GM23248 (cell line): ENCODE data around the gene CLCNKA. TPM values are rescaled to one million over a fixed set of nuclear protein-coding genes. Genes with fewer than 3 reads are reported as not detected.

ENCODE experiments used
- DNase-seq: peaks from one replicate; pipeline ENCODE4 v3.0.0-alpha.2; 2015
- H2AFZ ChIP-seq: fragments of 200-600 bp; sonication (generic); 2 replicates; pipeline ENCODE4 v1.6.1; 2016; ENCODE audit warnings: antibody characterized with exemption
- H3F3A ChIP-seq: fragments of 200-600 bp; sonication (generic); 2 replicates; pipeline ENCODE4 v1.6.1; 2016; ENCODE audit warnings: mild to moderate bottlenecking, antibody characterized with exemption, mixed run types; ENCODE audit not compliant: insufficient read depth
- H3K27ac ChIP-seq: fragments of 200-600 bp; sonication (generic); 2 replicates; pipeline ENCODE4 v1.5.1; 2016; ENCODE audit warnings: mild to moderate bottlenecking
- H3K27me3 ChIP-seq: fragments of 200-600 bp; sonication (generic); replicated peaks from 2 replicates; pipeline ENCODE4 v1.6.1; 2016; ENCODE audit warnings: mild to moderate bottlenecking; ENCODE audit not compliant: insufficient read depth
- H3K36me3 ChIP-seq: fragments of 200-600 bp; sonication (generic); 2 replicates; pipeline ENCODE4 v1.6.1; 2016; ENCODE audit warnings: low read depth, mild to moderate bottlenecking
- H3K4me1 ChIP-seq: fragments of 200-600 bp; sonication (generic); 2 replicates; pipeline ENCODE4 v1.6.1; 2016; ENCODE audit warnings: mild to moderate bottlenecking; ENCODE audit not compliant: insufficient read depth
- H3K4me2 ChIP-seq: fragments of 200-600 bp; sonication (generic); one replicate; pipeline ENCODE4 v1.6.1; 2016; ENCODE audit warnings: mild to moderate bottlenecking; ENCODE audit not compliant: unreplicated experiment
- H3K4me3 ChIP-seq: fragments of 200-600 bp; sonication (generic); 2 replicates; pipeline ENCODE4 v1.5.1; 2016; ENCODE audit warnings: mild to moderate bottlenecking
- H3K79me2 ChIP-seq: fragments of 200-600 bp; sonication (generic); 2 replicates; pipeline ENCODE4 v1.6.1; 2016; ENCODE audit warnings: mild to moderate bottlenecking; ENCODE audit not compliant: insufficient read depth
- H3K9ac ChIP-seq: fragments of 200-600 bp; sonication (generic); 2 replicates; pipeline ENCODE4 v1.6.1; 2016; ENCODE audit warnings: mild to moderate bottlenecking
- H3K9me2 ChIP-seq: fragments of 200-600 bp; sonication (generic); 2 replicates; pipeline ENCODE4 v1.6.1; 2016; ENCODE audit warnings: mixed run types, mild to moderate bottlenecking, moderate library complexity; ENCODE audit not compliant: insufficient read depth
- H3K9me3 ChIP-seq: fragments of 200-600 bp; sonication (generic); one replicate; pipeline ENCODE4 v1.6.1; 2017; ENCODE audit warnings: low read depth
- H4K20me1 ChIP-seq: fragments of 200-600 bp; sonication (generic); 2 replicates; pipeline ENCODE4 v1.6.0; 2016; ENCODE audit not compliant: insufficient read depth
- EZH2 ChIP-seq: fragments of 200-600 bp; sonication (generic); IDR thresholded peaks from 2 replicates; pipeline ENCODE4 v1.6.1; 2018; ENCODE audit warnings: antibody characterized with exemption, mild to moderate bottlenecking; ENCODE audit not compliant: insufficient read depth, poor library complexity, severe bottlenecking
- EZH2phosphoT487 ChIP-seq: fragments of 200-600 bp; sonication (generic); IDR thresholded peaks from 2 replicates; pipeline ENCODE4 v1.6.1; 2018; ENCODE audit warnings: antibody characterized with exemption, moderate library complexity, mild to moderate bottlenecking, low read depth; ENCODE audit not compliant: insufficient read depth
- WGBS, 2 experiments: methylation state at CpG; one replicate each; pipeline ENCODE4 v1.1.6; 2015 to 2017; ENCODE audit warnings: low lambda C conversion rate in 2 of 2, low coverage in 1 of 2; ENCODE audit errors: missing lambda C conversion rate in 2 of 2; 5-methylcytosine and 5-hydroxymethylcytosine counted together
- in situ Hi-C: fragments of 300-500 bp; cut with MboI; formaldehyde crosslinking; loops from 2 replicates; pipeline ENCODE4 v1.15.0; 2020
- polyA plus RNA-seq: library from polyadenylated mRNA; unstranded; fragments of >200 nt; fragmentation: Nextera tagmentation; extraction: Ambion mirVana; gene quantifications from 2 replicates; pipeline ENCODE4 v1.2.1, GENCODE V29; 2016
- total RNA-seq: library from RNA; depleted of rRNA; stranded (reverse); fragments of >200 nt; shearing (Covaris generic); gene quantifications from 2 replicates; pipeline ENCODE4 v1.2.3, GENCODE V29; 2014

The CLCNKA gene
- total and polyA plus RNA-seq, 2 experiments from 2014 or later = not detected

GRCh38 chr1:16010837-16011236, 11.0 kb upstream of the CLCNKA start:
- Histone ChIP-seq H3F3A (peaks cover 14% of the 10 kb centered on the region), H3K27me3 (no peaks in the 10 kb centered on the region), H3K9me3 (no peaks in the 10 kb centered on the region), H3K9ac (no peak overlapping the region), H3K79me2 (no peaks in the 10 kb centered on the region), H3K27ac (no peak overlapping the region), H2AFZ (no peak overlapping the region), H3K36me3 (no peaks in the 10 kb centered on the region), H3K4me1 (peaks cover 24% of the 10 kb centered on the region), H3K4me2 (no peak overlapping the region), H3K4me3 (no peak overlapping the region), H4K20me1 (no peaks in the 10 kb centered on the region), H3K9me2 (no peaks in the 10 kb centered on the region)
- TF ChIP-seq EZH2phosphoT487 = no peak
- TF ChIP-seq EZH2 = no peak
- in situ Hi-C loops = no loop called here
- WGBS, 2 experiments = 83 to 87% methylated on average over 3 of the region's 3 CpGs
- DNase-seq = no peak

DNA sequence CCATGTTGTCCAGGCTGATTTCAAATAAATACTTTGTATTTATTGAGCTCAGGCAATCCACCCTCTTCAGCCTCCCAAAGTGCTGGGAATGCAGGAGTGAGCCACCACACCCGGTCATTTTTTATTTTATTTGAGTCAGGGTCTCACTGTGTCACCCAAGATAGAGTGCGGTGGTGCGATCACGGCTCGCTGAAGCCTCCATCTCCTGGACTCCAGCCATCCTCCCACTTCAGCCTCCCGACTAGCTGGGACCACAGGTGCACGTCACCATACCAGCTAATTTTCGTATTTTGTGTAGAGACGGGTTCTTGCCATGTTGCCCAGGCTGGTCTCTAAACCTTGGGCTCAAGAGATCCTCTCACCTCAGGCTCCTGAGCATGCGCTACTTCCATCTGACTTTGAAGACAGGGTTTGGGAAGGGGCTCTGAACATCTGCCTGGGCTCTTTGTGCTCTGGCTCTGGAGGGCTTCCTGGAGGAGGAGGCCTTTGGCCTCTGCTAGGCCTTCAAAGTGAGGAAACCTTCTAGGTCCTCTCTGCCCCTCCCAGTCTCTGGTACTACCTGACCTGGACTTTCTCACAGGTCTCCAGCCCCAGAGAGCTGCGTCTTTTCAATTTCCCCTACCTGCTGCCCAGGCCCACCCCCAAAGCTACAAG, 9.8 kb upstream of the CLCNKA start:
- Histone ChIP-seq H3K4me2 (no peak overlapping the region), H3K9me2 (no peaks in the 10 kb centered on the region), H3K4me1 (peaks cover 33% of the 10 kb centered on the region), H3K27ac (no peak overlapping the region), H3K27me3 (no peaks in the 10 kb centered on the region), H3K9ac (peak overlapping the region; percentile 72), H3K36me3 (no peaks in the 10 kb centered on the region), H3F3A (peaks cover 14% of the 10 kb centered on the region), H2AFZ (peak overlapping the region; percentile 63), H4K20me1 (no peaks in the 10 kb centered on the region), H3K9me3 (no peaks in the 10 kb centered on the region), H3K4me3 (no peak overlapping the region), H3K79me2 (no peaks in the 10 kb centered on the region)
- DNase-seq = no peak
- no peak for TF ChIP-seq EZH2
- TF ChIP-seq EZH2phosphoT487 = no peak
- in situ Hi-C loops = no loop called here
- 88 to 91% methylated on average over 10 to 11 of the region's 11 CpGs for WGBS, 2 experiments

- Histone ChIP-seq H3K36me3 (no peaks in the 10 kb centered on the region), H3K4me2 (peak overlapping the region; percentile 46), H3K4me1 (peaks cover 34% of the 10 kb centered on the region), H3K4me3 (peak overlapping the region; percentile 47), H3K9me3 (no peaks in the 10 kb centered on the region), H3F3A (peaks cover 14% of the 10 kb centered on the region), H3K27me3 (no peaks in the 10 kb centered on the region), H2AFZ (peak overlapping the region; percentile 63), H3K27ac (peak overlapping the region; percentile 32; the same call in 1 of the 2 replicates), H4K20me1 (no peaks in the 10 kb centered on the region), H3K9ac (peak overlapping the region; percentile 72), H3K9me2 (no peaks in the 10 kb centered on the region), H3K79me2 (no peaks in the 10 kb centered on the region)
- TF ChIP-seq EZH2 (no peak), EZH2phosphoT487 (no peak)
- DNase-seq = peak; percentile 80
- 11 to 18% methylated on average over 13 to 28 of the region's 36 CpGs for WGBS, 2 experiments
- in situ Hi-C loops = no loop called here
Measured at GRCh38 chr1:16012590-16013219, 9.1 kb upstream of the CLCNKA start.

- peak overlapping the region; percentile 72 for H3K9ac ChIP-seq
- H3K4me3 ChIP-seq = peak overlapping the region; percentile 47
- peak overlapping the region; percentile 46 for H3K4me2 ChIP-seq
- no peaks in the 10 kb centered on the region for H3K27me3 ChIP-seq
- H3K9me2 ChIP-seq = no peaks in the 10 kb centered on the region
- H4K20me1 ChIP-seq = no peaks in the 10 kb centered on the region
- peak overlapping the region; percentile 63 for H2AFZ ChIP-seq
- WGBS, 2 experiments = 21 to 25% methylated on average over 17 to 21 of the region's 28 CpGs
- TF ChIP-seq EZH2phosphoT487 = no peak
- TF ChIP-seq EZH2 = no peak
- in situ Hi-C loops = no loop called here
- no peaks in the 10 kb centered on the region for H3K36me3 ChIP-seq
- no peaks in the 10 kb centered on the region for H3K79me2 ChIP-seq
- peaks cover 17% of the 10 kb centered on the region for H3F3A ChIP-seq
- peak overlapping the region; percentile 32 for H3K27ac ChIP-seq
- peak; percentile 86 for DNase-seq
- no peaks in the 10 kb centered on the region for H3K9me3 ChIP-seq
- H3K4me1 ChIP-seq = peaks cover 37% of the 10 kb centered on the region
Measured at GRCh38 chr1:16013220-16013907, 8.5 kb upstream of the CLCNKA start.
